GM12878 (cell line): Measurements from ENCODE around the gene SETD4. TPM values are rescaled to one million over a fixed set of nuclear protein-coding genes. Genes with fewer than 3 reads are reported as not detected.

Experiments
- ATAC-seq: fragments of 200-7000 bp; cut with Tn5 transposase; 3 replicates; pipeline ENCODE4 v1.9.1; 2020; ENCODE audit warnings: mild to moderate bottlenecking, moderate library complexity
- BruUV-seq: library from RNA; stranded (reverse); fragments of 400-500 nt; replicated peaks from 2 replicates; lab custom pipeline; 2021; lab: Mats Ljungman, UMichigan
- CTCF ChIA-PET: fragments of 300-600 bp; sonication (Branson Sonifier 250); formaldehyde crosslinking; extraction: SDS; loops from one replicate; lab custom pipeline; 2021; ENCODE audit warnings: inconsistent platforms; lab: Yijun Ruan, JAX
- POLR2A ChIA-PET: fragments of 350-600 bp; formaldehyde crosslinking; extraction: SDS; loops from one replicate; lab custom pipeline; 2021; ENCODE audit warnings: inconsistent platforms; lab: Charles Lee
- RAD21 ChIA-PET: fragments of 300-600 bp; sonication (Branson Sonifier 250); formaldehyde crosslinking; loops from one replicate; lab custom pipeline; 2023; ENCODE audit warnings: antibody characterized with exemption; ENCODE audit not compliant: unreplicated experiment; lab: Charles Lee
- SMC1A ChIA-PET: fragments of 300-600 bp; sonication (Branson Sonifier 250); formaldehyde crosslinking; loops from one replicate; lab custom pipeline; 2023; ENCODE audit not compliant: unreplicated experiment, uncharacterized antibody; lab: Charles Lee
- DNase-seq: peaks from one replicate; pipeline ENCODE4 v3.0.0-alpha.2; 2011; ENCODE audit warnings: low read depth, low spot score
- FAIRE-seq: peaks from 3 replicates; lab custom pipeline; 2011; peaks lifted over from hg19 to GRCh38; lab: Jason Lieb, UNC
- H2AFZ ChIP-seq: 2 replicates; pipeline ENCODE4 v1.6.0; 2011; ENCODE audit warnings: low read depth, low read length, control low read depth; ENCODE audit not compliant: control insufficient read depth
- H3K27ac ChIP-seq: 2 replicates; pipeline ENCODE4 v1.5.1; 2011; ENCODE audit warnings: control low read depth; ENCODE audit not compliant: control insufficient read depth, insufficient read depth
- H3K27me3 ChIP-seq, 2 experiments: replicated peaks in 1 of 2; 2 replicates each; pipeline versions ENCODE4 v1.6.0 to v1.6.1; 2011; ENCODE audit warnings: low read length in 1 of 2; ENCODE audit not compliant: control insufficient read depth in 2 of 2, insufficient read depth in 2 of 2
- H3K36me3 ChIP-seq, 2 experiments: 2 replicates each; pipeline ENCODE4 v1.5.1; 2011; ENCODE audit warnings: low read length in 1 of 2; ENCODE audit not compliant: control insufficient read depth in 2 of 2, insufficient read depth in 2 of 2
- H3K4me1 ChIP-seq: 2 replicates; pipeline ENCODE4 v1.6.1; 2011; ENCODE audit warnings: mild to moderate bottlenecking, low read length, moderate library complexity, mixed read lengths; ENCODE audit not compliant: control insufficient read depth, insufficient read depth
- H3K4me2 ChIP-seq: 2 replicates; pipeline ENCODE4 v1.6.0; 2011; ENCODE audit warnings: control low read depth; ENCODE audit not compliant: control insufficient read depth, insufficient read depth
- H3K4me3 ChIP-seq: fragments of 200-600 bp; sonication (generic); 2 replicates; pipeline ENCODE4 v1.5.1; 2016
- H3K79me2 ChIP-seq: 2 replicates; pipeline ENCODE4 v1.6.0; 2011; ENCODE audit warnings: low read length; ENCODE audit not compliant: control insufficient read depth, insufficient read depth
- H3K9ac ChIP-seq: 2 replicates; pipeline ENCODE4 v1.8.0; 2011; ENCODE audit warnings: low read length, control low read depth, mixed read lengths; ENCODE audit not compliant: control insufficient read depth, insufficient read depth
- H3K9me3 ChIP-seq: replicated peaks from 3 replicates; pipeline ENCODE4 v1.5.1; 2011; ENCODE audit warnings: mild to moderate bottlenecking, low read length; ENCODE audit not compliant: control insufficient read depth, insufficient read depth
- H4K20me1 ChIP-seq: 2 replicates; pipeline ENCODE4 v1.6.0; 2011; ENCODE audit not compliant: control insufficient read depth, insufficient read depth
- HCFC1 ChIP-seq: fragments of 150-350 bp; IDR thresholded peaks from 2 replicates; pipeline ENCODE4 v1.6.1; 2014; ENCODE audit warnings: low read length
- IRF4 ChIP-seq: IDR thresholded peaks from 2 replicates; pipeline ENCODE4 v1.6.1; 2011; ENCODE audit warnings: low read depth, low read length
- JUND ChIP-seq: IDR thresholded peaks from 2 replicates; pipeline ENCODE4 v1.6.1; 2012; ENCODE audit warnings: low read depth, mild to moderate bottlenecking, low read length, improper control_type of control experiment, moderate library complexity
- NBN ChIP-seq: fragments of 450-650 bp; IDR thresholded peaks from 2 replicates; pipeline ENCODE4 v1.6.1; 2016
- NR2F1 ChIP-seq: fragments of 450-650 bp; conservative IDR thresholded peaks from 2 replicates; pipeline ENCODE4 v1.6.1; 2017; ENCODE audit warnings: mild to moderate bottlenecking
- POLR2AphosphoS2 ChIP-seq: IDR thresholded peaks from 2 replicates; pipeline ENCODE4 v1.6.1; 2011; ENCODE audit warnings: low read depth, mild to moderate bottlenecking, low read length, improper control_type of control experiment, moderate library complexity
- RB1 ChIP-seq: fragments of 450-650 bp; formaldehyde crosslinking; IDR thresholded peaks from 2 replicates; pipeline ENCODE4 v1.6.1; 2017; ENCODE audit warnings: mild to moderate bottlenecking, borderline replicate concordance
- SMAD1 ChIP-seq: fragments of 450-650 bp; IDR thresholded peaks from 2 replicates; pipeline ENCODE4 v1.6.1; 2018; ENCODE audit warnings: mild to moderate bottlenecking, low read depth; ENCODE audit not compliant: partially characterized antibody
- STAT3 ChIP-seq: IDR thresholded peaks from 2 replicates; pipeline ENCODE4 v1.6.1; 2011; ENCODE audit warnings: low read depth, low read length, improper control_type of control experiment
- TCF7 ChIP-seq: IDR thresholded peaks from 2 replicates; pipeline ENCODE4 v1.6.1; 2014; ENCODE audit warnings: antibody characterized with exemption, borderline replicate concordance
- WGBS: methylation state at CpG from one replicate; pipeline ENCODE4 v1.1.6; 2016; ENCODE audit warnings: low lambda C conversion rate; ENCODE audit not compliant: insufficient replicate concordance, insufficient coverage; ENCODE audit errors: missing lambda C conversion rate; 5-methylcytosine and 5-hydroxymethylcytosine counted together
- in situ Hi-C: fragments of 300-500 bp; cut with MboI; formaldehyde crosslinking; loops from 9 replicates; pipeline ENCODE4 v1.14.3; 2018; ENCODE audit warnings: mixed read lengths
- intact Hi-C: fragments of 100-400 bp; cut with micrococcal nuclease; formaldehyde crosslinking; loops from one replicate; pipeline ENCODE4 v1.14.2; 2022; ENCODE audit not compliant: unreplicated experiment
- polyA plus RNA-seq, 11 experiments: library from polyadenylated mRNA; depleted of rRNA in 4 of 11; unstranded in 6 of 11; stranded (reverse) in 5 of 11; fragments of >200 nt; fragmentation: Nextera tagmentation in 4 of 11; fragmentation: Illumina TruSeq in 1 of 11; extraction: Ambion mirVana in 4 of 11; extraction: Trizol in 1 of 11; gene quantifications; 1 replicate in 1 of 11; 2 replicates in 10 of 11; pipeline versions ENCODE4 v1.2.1 to v1.2.3, GENCODE V29; 2011 to 2016; ENCODE audit warnings: inconsistent platforms in 2 of 11, missing spikeins in 2 of 11, low read depth in 1 of 11
- total RNA-seq, 4 experiments: library from RNA; depleted of rRNA in 3 of 4; stranded (reverse); fragments of >200 nt in 3 of 4; fragmentation: Illumina TruSeq in 1 of 4; extraction: Trizol in 1 of 4; gene quantifications; 2 replicates each; pipeline versions ENCODE4 v1.2.1 to v1.2.3, GENCODE V29; 2013 to 2021
- TF ChIP-seq, protein P1 (sequence below): IDR thresholded peaks from 2 replicates; pipeline ENCODE4 v1.6.1; 2012; ENCODE audit warnings: low read depth, low read length, improper control_type of control experiment
- TF ChIP-seq, protein P2 (sequence below): IDR thresholded peaks from 2 replicates; pipeline ENCODE4 v1.6.1; 2011; ENCODE audit warnings: borderline replicate concordance, low read depth, mild to moderate bottlenecking, moderate library complexity, mixed read lengths, low read length; ENCODE audit not compliant: insufficient read depth; ENCODE audit errors: extremely low read length
- TF ChIP-seq, protein P3 (sequence below): fragments of 450-650 bp; IDR thresholded peaks from 2 replicates; pipeline ENCODE4 v1.6.1; 2017; ENCODE audit warnings: mild to moderate bottlenecking, moderate library complexity

SETD4 gene
- total and polyA plus RNA-seq, 10 of the 15 experiments (the other 5 are each of a cell fraction or from before 2014, with no cell fraction given) = 10.3 to 37.0 (median 18.6) TPM

DNA sequence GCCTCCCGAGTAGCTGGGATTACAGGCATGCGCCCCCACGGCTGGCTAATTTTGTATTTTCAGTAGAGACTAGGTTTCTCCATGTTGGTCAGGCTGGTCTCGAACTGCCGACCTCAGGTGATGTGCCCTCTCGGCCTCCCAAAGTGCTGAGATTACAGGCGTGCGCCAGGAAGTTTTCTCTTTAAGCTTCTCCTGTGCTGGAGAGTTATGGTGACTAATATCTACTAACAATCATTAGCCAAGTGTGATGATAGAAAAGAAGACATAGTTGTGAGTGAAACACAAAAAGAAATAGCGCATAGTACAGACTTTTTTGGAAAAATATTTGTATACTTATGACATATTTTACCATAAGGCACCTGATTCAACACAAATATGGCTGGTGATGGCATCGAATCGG, 56.5 kb downstream of the SETD4 start:
- no peak overlapping the region for H2AFZ ChIP-seq
- no peaks in the 10 kb centered on the region for H4K20me1 ChIP-seq
- WGBS = 43% methylated on average over 11 of the region's 11 CpGs
- SMC1A ChIA-PET = no interaction called here
- no peak overlapping the region for H3K27ac ChIP-seq
- RAD21 ChIA-PET = no interaction called here
- CTCF ChIA-PET = no interaction called here
- ATAC-seq = no peak
- TF ChIP-seq IRF4 = no peak
- no peak for TF ChIP-seq POLR2AphosphoS2
- no peak for TF ChIP-seq TCF7
- no peak for TF ChIP-seq SMAD1
- no peak for TF ChIP-seq RB1
- no peak for TF ChIP-seq NBN
- TF ChIP-seq JUND = no peak
- TF ChIP-seq, protein P1, sequence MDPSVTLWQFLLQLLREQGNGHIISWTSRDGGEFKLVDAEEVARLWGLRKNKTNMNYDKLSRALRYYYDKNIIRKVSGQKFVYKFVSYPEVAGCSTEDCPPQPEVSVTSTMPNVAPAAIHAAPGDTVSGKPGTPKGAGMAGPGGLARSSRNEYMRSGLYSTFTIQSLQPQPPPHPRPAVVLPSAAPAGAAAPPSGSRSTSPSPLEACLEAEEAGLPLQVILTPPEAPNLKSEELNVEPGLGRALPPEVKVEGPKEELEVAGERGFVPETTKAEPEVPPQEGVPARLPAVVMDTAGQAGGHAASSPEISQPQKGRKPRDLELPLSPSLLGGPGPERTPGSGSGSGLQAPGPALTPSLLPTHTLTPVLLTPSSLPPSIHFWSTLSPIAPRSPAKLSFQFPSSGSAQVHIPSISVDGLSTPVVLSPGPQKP = no peak
- TF ChIP-seq, protein P2, sequence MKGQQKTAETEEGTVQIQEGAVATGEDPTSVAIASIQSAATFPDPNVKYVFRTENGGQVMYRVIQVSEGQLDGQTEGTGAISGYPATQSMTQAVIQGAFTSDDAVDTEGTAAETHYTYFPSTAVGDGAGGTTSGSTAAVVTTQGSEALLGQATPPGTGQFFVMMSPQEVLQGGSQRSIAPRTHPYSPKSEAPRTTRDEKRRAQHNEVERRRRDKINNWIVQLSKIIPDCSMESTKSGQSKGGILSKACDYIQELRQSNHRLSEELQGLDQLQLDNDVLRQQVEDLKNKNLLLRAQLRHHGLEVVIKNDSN = no peak
- no peak for TF ChIP-seq STAT3
- TF ChIP-seq NR2F1 = no peak
- TF ChIP-seq, protein P3, sequence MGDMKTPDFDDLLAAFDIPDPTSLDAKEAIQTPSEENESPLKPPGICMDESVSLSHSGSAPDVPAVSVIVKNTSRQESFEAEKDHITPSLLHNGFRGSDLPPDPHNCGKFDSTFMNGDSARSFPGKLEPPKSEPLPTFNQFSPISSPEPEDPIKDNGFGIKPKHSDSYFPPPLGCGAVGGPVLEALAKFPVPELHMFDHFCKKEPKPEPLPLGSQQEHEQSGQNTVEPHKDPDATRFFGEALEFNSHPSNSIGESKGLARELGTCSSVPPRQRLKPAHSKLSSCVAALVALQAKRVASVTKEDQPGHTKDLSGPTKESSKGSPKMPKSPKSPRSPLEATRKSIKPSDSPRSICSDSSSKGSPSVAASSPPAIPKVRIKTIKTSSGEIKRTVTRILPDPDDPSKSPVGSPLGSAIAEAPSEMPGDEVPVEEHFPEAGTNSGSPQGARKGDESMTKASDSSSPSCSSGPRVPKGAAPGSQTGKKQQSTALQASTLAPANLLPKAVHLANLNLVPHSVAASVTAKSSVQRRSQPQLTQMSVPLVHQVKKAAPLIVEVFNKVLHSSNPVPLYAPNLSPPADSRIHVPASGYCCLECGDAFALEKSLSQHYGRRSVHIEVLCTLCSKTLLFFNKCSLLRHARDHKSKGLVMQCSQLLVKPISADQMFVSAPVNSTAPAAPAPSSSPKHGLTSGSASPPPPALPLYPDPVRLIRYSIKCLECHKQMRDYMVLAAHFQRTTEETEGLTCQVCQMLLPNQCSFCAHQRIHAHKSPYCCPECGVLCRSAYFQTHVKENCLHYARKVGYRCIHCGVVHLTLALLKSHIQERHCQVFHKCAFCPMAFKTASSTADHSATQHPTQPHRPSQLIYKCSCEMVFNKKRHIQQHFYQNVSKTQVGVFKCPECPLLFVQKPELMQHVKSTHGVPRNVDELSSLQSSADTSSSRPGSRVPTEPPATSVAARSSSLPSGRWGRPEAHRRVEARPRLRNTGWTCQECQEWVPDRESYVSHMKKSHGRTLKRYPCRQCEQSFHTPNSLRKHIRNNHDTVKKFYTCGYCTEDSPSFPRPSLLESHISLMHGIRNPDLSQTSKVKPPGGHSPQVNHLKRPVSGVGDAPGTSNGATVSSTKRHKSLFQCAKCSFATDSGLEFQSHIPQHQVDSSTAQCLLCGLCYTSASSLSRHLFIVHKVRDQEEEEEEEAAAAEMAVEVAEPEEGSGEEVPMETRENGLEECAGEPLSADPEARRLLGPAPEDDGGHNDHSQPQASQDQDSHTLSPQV = no peak
- no peak for TF ChIP-seq HCFC1
- no peak for FAIRE-seq
- H3K27me3 ChIP-seq = peaks cover 0 to 2% of the 10 kb centered on the region in 2 experiments; a peak in 1 of 4 replicates
- H3K36me3 ChIP-seq = no peaks in the 10 kb centered on the region
- H3K4me2 ChIP-seq = no peak overlapping the region
- BruUV-seq = no TSS peak
- H3K4me3 ChIP-seq = no peak overlapping the region
- no peak overlapping the region for H3K9ac ChIP-seq
- intact Hi-C loops = no loop called here
- in situ Hi-C loops = no loop called here
- POLR2A ChIA-PET = no interaction called here
- H3K79me2 ChIP-seq = no peaks in the 10 kb centered on the region
- no peak for DNase-seq
- no peaks in the 10 kb centered on the region for H3K9me3 ChIP-seq
- H3K4me1 ChIP-seq = no peaks in the 10 kb centered on the region
